HUES6 (cell line): ENCODE data around the gene CETN2.

Source experiments
- H3K27ac ChIP-seq: 2 replicates; pipeline ENCODE4 v1.7.0; 2013; ENCODE audit warnings: low read depth, mild to moderate bottlenecking, low read length, inconsistent platforms
- H3K27me3 ChIP-seq: 2 replicates; pipeline ENCODE4 v1.6.1; 2013; ENCODE audit warnings: low read length; ENCODE audit not compliant: control insufficient read depth, insufficient read depth
- H3K36me3 ChIP-seq: 2 replicates; pipeline ENCODE4 v1.6.1; 2013; ENCODE audit warnings: low read length; ENCODE audit not compliant: control insufficient read depth, insufficient read depth
- H3K4me1 ChIP-seq: 2 replicates; pipeline ENCODE4 v1.6.1; 2013; ENCODE audit warnings: low read length; ENCODE audit not compliant: control insufficient read depth, insufficient read depth
- H3K4me3 ChIP-seq: 2 replicates; pipeline ENCODE4 v1.5.1; 2013; ENCODE audit warnings: low read depth, low read length
- H3K9ac ChIP-seq: one replicate; pipeline ENCODE4 v1.6.1; 2013; ENCODE audit warnings: mild to moderate bottlenecking, low read length
- H3K9me3 ChIP-seq: 2 replicates; pipeline ENCODE4 v1.6.1; 2013; ENCODE audit warnings: low read depth, low read length; ENCODE audit not compliant: control insufficient read depth, insufficient read depth

The CETN2 gene

DNA sequence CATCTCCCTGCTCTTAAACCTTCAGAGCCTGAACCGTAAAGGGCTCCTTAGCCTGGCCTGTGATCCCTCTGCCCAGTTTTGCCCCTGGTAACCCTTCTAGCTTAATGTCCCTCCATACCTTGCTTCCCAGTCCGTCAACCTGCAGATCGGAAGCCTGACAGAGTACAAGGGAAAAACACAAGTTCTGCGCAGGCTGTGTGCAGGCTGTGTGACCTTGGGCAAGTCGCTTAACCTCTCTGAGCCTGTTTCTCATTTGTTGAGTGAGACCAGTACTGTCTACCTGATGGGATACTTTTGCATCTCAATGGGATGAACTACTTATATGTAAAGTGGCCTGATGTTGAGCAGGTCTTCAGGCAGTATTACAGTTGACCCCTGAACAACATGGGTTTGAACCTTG, 2.0 kb upstream of the CETN2 start:
- H3K27ac ChIP-seq: no peak overlapping the region

GRCh38 chrX:152831391-152831790, 834 bp upstream of the CETN2 start:
- Histone ChIP-seq H3K27me3 (no peaks in the 10 kb centered on the region), H3K27ac (no peak overlapping the region), H3K9me3 (peaks cover 13% of the 10 kb centered on the region; the same call in 1 of the 2 replicates), H3K9ac (peak overlapping the region; percentile 79), H3K36me3 (peaks cover 28% of the 10 kb centered on the region), H3K4me3 (peak overlapping the region; percentile 81), H3K4me1 (0 out of 2 replicates have a peak, but pooled peaks cover 9% of the 10 kb centered on the region)

More for the DNA sequence above, 2.0 kb upstream of the CETN2 start:
- no peak overlapping the region for H3K9ac ChIP-seq
- no peaks in the 10 kb centered on the region for H3K27me3 ChIP-seq
- 0 out of 2 replicates have a peak, but pooled peaks cover 9% of the 10 kb centered on the region for H3K4me1 ChIP-seq
- H3K36me3 ChIP-seq: peaks cover 25% of the 10 kb centered on the region
- no peak overlapping the region for H3K4me3 ChIP-seq
- H3K9me3 ChIP-seq: peaks cover 13% of the 10 kb centered on the region; the same call in 1 of the 2 replicates

- Histone ChIP-seq H3K9me3 (peaks cover 17% of the 10 kb centered on the region; the same call in 1 of the 2 replicates), H3K4me1 (no peaks in the 10 kb centered on the region), H3K9ac (no peak overlapping the region), H3K27ac (no peak overlapping the region), H3K4me3 (no peak overlapping the region), H3K27me3 (peaks cover 38% of the 10 kb centered on the region), H3K36me3 (0 out of 2 replicates have a peak, but pooled peaks cover 9% of the 10 kb centered on the region)
These were observed 5.6 kb downstream of the CETN2 start for GRCh38 chrX:152824841-152825374.

DNA sequence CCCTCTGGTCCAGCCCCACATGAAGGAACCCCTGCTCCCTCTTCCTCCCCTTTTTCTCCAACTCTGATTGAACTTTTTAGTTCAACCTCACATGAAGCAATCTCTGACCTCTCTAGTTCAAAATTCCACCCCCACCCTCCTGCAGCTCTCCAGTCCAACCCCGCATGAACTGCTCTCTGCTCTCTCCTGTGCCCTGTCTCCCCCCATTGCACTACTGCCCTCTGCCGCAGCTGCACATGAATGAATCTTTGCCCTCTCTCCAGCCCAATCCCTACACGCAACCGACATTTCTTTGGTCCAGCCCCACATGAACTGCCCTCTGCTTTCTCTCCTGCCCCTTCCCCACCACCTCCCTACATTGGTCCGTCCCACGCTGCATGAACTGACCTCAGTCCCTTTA, 6.9 kb downstream of the CETN2 start:
- H3K9me3 ChIP-seq: peaks cover 13% of the 10 kb centered on the region; the same call in 1 of the 2 replicates
- H3K27me3 ChIP-seq: peaks cover 38% of the 10 kb centered on the region

GRCh38 chrX:152822383-152823086, 8.0 kb downstream of the CETN2 start:
- peaks cover 11% of the 10 kb centered on the region; the same call in 1 of the 2 replicates for H3K9me3 ChIP-seq
- H3K27me3 ChIP-seq: peaks cover 38% of the 10 kb centered on the region
- 0 out of 2 replicates have a peak, but pooled peaks cover 3% of the 10 kb centered on the region for H3K36me3 ChIP-seq
- H3K4me1 ChIP-seq: no peaks in the 10 kb centered on the region
- no peak overlapping the region for H3K4me3 ChIP-seq
- H3K27ac ChIP-seq: no peak overlapping the region
- H3K9ac ChIP-seq: no peak overlapping the region

More for the DNA sequence above, 6.9 kb downstream of the CETN2 start:
- 0 out of 2 replicates have a peak, but pooled peaks cover 9% of the 10 kb centered on the region for H3K36me3 ChIP-seq
- H3K4me3 ChIP-seq: no peak overlapping the region
- no peak overlapping the region for H3K27ac ChIP-seq
- H3K9ac ChIP-seq: no peak overlapping the region
- H3K4me1 ChIP-seq: no peaks in the 10 kb centered on the region

GRCh38 chrX:152821145-152821765, 9.3 kb downstream of the CETN2 start:
- Histone ChIP-seq H3K36me3 (no peaks in the 10 kb centered on the region), H3K27ac (no peak overlapping the region), H3K4me3 (no peak overlapping the region), H3K4me1 (peaks cover 4% of the 10 kb centered on the region; the same call in 1 of the 2 replicates), H3K27me3 (peaks cover 38% of the 10 kb centered on the region), H3K9me3 (peaks cover 11% of the 10 kb centered on the region; the same call in 1 of the 2 replicates), H3K9ac (no peak overlapping the region)

DNA sequence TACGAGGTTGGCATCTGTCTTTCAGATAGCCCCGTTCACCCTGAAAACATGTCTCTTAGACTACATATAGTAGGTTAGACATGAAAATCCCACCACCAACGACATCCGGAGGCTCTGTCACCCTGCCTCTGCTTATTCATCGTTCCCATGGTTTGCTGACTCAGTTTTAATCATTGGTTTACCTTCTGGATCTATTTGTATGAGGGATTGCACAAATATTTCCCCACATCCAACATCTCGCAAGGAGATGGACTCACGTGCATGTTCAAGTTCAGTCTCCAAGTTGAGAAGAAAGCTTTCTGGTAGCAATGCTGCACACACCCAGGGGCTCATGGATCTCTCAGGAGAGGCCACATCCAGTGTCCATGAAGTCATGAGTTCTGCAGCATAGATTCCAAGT, 10.8 kb downstream of the CETN2 start:
- Histone ChIP-seq H3K27ac (no peak overlapping the region), H3K36me3 (no peaks in the 10 kb centered on the region)

GRCh38 chrX:152819266-152819665, 11.3 kb downstream of the CETN2 start:
- no peak overlapping the region for H3K9ac ChIP-seq
- H3K4me3 ChIP-seq: no peak overlapping the region
- H3K27me3 ChIP-seq: peaks cover 30% of the 10 kb centered on the region
- H3K27ac ChIP-seq: no peak overlapping the region
- peaks cover 7% of the 10 kb centered on the region; the same call in 1 of the 2 replicates for H3K9me3 ChIP-seq
- no peaks in the 10 kb centered on the region for H3K36me3 ChIP-seq
- peaks cover 4% of the 10 kb centered on the region; the same call in 1 of the 2 replicates for H3K4me1 ChIP-seq

More for the DNA sequence above, 10.8 kb downstream of the CETN2 start:
- peaks cover 11% of the 10 kb centered on the region; the same call in 1 of the 2 replicates for H3K9me3 ChIP-seq
- no peak overlapping the region for H3K4me3 ChIP-seq
- peaks cover 4% of the 10 kb centered on the region; the same call in 1 of the 2 replicates for H3K4me1 ChIP-seq
- H3K9ac ChIP-seq: no peak overlapping the region
- H3K27me3 ChIP-seq: peaks cover 35% of the 10 kb centered on the region

DNA sequence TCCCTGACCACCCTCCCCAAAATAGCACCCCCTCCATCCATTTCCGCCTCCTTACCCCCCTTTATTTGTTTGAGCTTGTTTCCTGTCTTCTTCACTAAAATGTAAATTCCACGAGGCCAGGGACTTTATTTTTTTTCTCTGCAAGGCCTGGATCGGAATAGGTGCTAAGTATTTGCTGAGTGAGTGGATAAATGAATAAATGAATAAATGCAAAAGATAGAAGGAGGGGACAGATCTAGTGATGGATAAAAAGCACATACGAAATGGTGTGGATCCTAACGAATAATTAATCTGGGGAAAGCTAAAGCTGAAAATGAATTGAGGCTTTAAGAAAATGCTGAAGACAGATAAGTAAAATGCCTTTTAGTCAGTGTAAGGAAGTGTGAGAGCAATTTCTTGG, 12.2 kb downstream of the CETN2 start:
- Histone ChIP-seq H3K36me3 (no peaks in the 10 kb centered on the region), H3K27ac (no peak overlapping the region), H3K9ac (no peak overlapping the region), H3K27me3 (peaks cover 21% of the 10 kb centered on the region), H3K4me1 (peaks cover 4% of the 10 kb centered on the region; the same call in 1 of the 2 replicates), H3K9me3 (peaks cover 6% of the 10 kb centered on the region; the same call in 1 of the 2 replicates), H3K4me3 (no peak overlapping the region)

GRCh38 chrX:152817078-152817764, 13.3 kb downstream of the CETN2 start:
- peaks cover 10% of the 10 kb centered on the region for H3K27me3 ChIP-seq
- no peak overlapping the region for H3K9ac ChIP-seq
- H3K9me3 ChIP-seq: peaks cover 2% of the 10 kb centered on the region; the same call in 1 of the 2 replicates
- no peaks in the 10 kb centered on the region for H3K36me3 ChIP-seq
- peaks cover 4% of the 10 kb centered on the region; the same call in 1 of the 2 replicates for H3K4me1 ChIP-seq
- no peak overlapping the region for H3K27ac ChIP-seq
- no peak overlapping the region for H3K4me3 ChIP-seq
